Measurements from ENCODE around the gene GAST. TPM values are rescaled to one million over a fixed set of nuclear protein-coding genes. Genes with fewer than 3 reads are reported as not detected.
A peak's percentile ranks its signal among the peaks of the same experiment; 100 is the strongest.

Gene GAST
- total and polyA plus RNA-seq, 9 of the 15 experiments (the other 6 are each of a cell fraction or from before 2014, with no cell fraction given): not detected

DNA sequence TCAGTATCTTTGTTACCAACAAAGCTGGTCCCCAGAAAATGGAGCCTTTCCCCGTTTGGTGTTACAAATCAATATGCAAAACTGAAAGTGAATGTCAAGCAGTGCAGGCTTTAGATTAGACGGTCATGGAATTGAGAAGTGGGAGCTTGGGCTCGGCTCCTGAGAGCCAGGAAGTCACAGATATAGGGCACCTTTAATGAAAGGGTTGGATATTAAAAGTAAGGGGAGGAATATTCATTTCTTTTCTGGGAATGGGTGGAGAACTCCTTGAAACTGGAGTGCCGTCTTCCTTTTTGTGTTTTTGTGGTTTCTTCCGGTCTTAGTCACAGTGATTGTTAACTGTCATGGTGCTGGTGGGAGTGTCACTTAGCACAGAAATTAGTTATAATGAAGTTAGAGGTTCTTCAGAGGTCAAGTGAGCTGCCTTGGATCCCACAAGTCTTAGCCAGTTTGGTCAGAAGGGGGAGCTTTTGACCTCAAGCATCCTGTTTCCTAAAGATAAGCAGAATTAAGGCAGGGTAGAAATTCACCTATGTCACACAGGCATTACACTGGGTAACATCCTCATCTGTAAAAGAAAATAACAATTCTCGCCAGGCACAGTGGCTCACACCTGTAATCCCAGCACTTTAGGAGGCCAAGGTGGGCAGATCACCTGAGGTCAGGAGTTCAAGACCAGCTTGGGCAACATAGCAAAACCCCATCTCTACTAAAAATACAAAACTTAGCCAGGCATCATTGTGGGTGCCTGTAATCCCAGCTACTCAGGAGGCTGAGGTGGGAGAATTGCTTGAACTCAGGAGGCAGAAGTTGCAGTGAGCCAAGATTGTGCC is 33.0 kb upstream of the GAST start (continued):
- TF ChIP-seq, protein P1, sequence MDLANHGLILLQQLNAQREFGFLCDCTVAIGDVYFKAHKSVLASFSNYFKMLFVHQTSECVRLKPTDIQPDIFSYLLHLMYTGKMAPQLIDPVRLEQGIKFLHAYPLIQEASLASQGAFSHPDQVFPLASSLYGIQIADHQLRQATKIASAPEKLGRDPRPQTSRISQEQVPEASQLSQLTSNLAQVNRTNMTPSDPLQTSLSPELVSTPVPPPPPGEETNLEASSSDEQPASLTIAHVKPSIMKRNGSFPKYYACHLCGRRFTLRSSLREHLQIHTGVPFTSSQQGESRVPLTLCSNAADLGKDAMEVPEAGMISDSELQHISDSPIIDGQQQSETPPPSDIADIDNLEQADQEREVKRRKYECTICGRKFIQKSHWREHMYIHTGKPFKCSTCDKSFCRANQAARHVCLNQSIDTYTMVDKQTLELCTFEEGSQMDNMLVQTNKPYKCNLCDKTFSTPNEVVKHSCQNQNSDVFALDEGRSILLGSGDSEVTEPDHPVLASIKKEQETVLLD (IDR thresholded peaks at IDR 0.05): 0 out of 2 replicates have a peak, but pooled peaks have one; percentile 5
- TF ChIP-seq FOXP1 (CRISPR knock-in tag; IDR thresholded peaks at IDR 0.05) (no peak), ZMIZ1 (IDR thresholded peaks at IDR 0.05; ENCODE audit: low read depth in 2 of 2, low read length in 2 of 2) (peak in 1 of 2 experiments; percentile 86; a peak in 1 of 4 replicates), SRSF9 (IDR thresholded peaks at IDR 0.05; ENCODE audit: borderline replicate concordance, low read depth, low read length) (no peak), EP300 (IDR thresholded peaks at IDR 0.05; ENCODE audit: low read length) (peak; percentile 96), TSHZ1 (CRISPR knock-in tag; IDR thresholded peaks at IDR 0.05) (no peak), PHF21A (IDR thresholded peaks at IDR 0.05; ENCODE audit: borderline replicate concordance, low read depth) (no peak), ELK1 (CRISPR knock-in tag; IDR thresholded peaks at IDR 0.05) (no peak), BCOR (IDR thresholded peaks at IDR 0.05) (peak; percentile 24; the same call in 1 of the 2 replicates), ZNF668 (CRISPR knock-in tag; IDR thresholded peaks at IDR 0.05) (no peak)
- TF ChIP-seq, protein P2, sequence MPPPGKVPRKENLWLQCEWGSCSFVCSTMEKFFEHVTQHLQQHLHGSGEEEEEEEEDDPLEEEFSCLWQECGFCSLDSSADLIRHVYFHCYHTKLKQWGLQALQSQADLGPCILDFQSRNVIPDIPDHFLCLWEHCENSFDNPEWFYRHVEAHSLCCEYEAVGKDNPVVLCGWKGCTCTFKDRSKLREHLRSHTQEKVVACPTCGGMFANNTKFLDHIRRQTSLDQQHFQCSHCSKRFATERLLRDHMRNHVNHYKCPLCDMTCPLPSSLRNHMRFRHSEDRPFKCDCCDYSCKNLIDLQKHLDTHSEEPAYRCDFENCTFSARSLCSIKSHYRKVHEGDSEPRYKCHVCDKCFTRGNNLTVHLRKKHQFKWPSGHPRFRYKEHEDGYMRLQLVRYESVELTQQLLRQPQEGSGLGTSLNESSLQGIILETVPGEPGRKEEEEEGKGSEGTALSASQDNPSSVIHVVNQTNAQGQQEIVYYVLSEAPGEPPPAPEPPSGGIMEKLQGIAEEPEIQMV (tag; conservative IDR thresholded peaks at IDR 0.05; ENCODE audit: low read depth): no peak
- TF ChIP-seq, protein P3, sequence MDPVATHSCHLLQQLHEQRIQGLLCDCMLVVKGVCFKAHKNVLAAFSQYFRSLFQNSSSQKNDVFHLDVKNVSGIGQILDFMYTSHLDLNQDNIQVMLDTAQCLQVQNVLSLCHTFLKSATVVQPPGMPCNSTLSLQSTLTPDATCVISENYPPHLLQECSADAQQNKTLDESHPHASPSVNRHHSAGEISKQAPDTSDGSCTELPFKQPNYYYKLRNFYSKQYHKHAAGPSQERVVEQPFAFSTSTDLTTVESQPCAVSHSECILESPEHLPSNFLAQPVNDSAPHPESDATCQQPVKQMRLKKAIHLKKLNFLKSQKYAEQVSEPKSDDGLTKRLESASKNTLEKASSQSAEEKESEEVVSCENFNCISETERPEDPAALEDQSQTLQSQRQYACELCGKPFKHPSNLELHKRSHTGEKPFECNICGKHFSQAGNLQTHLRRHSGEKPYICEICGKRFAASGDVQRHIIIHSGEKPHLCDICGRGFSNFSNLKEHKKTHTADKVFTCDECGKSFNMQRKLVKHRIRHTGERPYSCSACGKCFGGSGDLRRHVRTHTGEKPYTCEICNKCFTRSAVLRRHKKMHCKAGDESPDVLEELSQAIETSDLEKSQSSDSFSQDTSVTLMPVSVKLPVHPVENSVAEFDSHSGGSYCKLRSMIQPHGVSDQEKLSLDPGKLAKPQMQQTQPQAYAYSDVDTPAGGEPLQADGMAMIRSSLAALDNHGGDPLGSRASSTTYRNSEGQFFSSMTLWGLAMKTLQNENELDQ (CRISPR knock-in tag; IDR thresholded peaks at IDR 0.05; ENCODE audit: borderline replicate concordance): no peak
